ENCODE data around the gene CSNK1A1. TPM values are rescaled to one million over a fixed set of nuclear protein-coding genes. Genes with fewer than 3 reads are reported as not detected.
"Not testable (repeated sequence)": the region's sequence is repeated elsewhere in the genome, so short reads cannot be mapped to it uniquely, and the experiment has no call there.

The CSNK1A1 gene
- polyA plus RNA-seq, 1 experiment = 171 TPM

DNA sequence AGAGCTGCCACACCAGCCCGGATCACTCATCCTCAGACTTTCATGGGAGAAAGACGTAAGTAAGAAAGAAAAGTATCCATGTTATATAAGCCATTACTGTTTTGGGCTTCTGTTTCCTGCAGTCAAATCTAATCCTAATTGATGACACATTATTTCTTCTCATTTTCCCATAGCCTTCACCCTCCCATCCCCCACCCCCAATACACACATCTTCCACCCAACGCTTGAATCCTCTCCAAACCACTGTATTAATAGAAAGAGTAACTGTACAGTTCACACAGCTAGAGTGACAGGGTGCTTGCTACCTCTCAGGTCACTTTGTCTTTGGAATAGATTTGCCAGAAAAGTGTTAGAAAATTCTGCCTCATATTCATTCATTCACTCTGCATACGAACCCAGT is 102.8 kb downstream of the CSNK1A1 start:
- CTCF ChIA-PET = interaction anchor here (1.0 to 13.4 kb wide), 4 partner anchors 26 to 115 kb away, joined by 3 to 107 read pairs (median 5); partner anchors contain the start of gene CSNK1A1
- no peak for DNase-seq (ENCODE audit: low read depth)
- POLR2A ChIA-PET = no interaction called here
- H3K36me3 ChIP-seq (ENCODE audit: control insufficient read depth, insufficient read depth, low read length) = no peaks in the 10 kb centered on the region
- no peak overlapping the region for H3K4me3 ChIP-seq (ENCODE audit: low read depth, low read length)
- TF ChIP-seq, protein P1, sequence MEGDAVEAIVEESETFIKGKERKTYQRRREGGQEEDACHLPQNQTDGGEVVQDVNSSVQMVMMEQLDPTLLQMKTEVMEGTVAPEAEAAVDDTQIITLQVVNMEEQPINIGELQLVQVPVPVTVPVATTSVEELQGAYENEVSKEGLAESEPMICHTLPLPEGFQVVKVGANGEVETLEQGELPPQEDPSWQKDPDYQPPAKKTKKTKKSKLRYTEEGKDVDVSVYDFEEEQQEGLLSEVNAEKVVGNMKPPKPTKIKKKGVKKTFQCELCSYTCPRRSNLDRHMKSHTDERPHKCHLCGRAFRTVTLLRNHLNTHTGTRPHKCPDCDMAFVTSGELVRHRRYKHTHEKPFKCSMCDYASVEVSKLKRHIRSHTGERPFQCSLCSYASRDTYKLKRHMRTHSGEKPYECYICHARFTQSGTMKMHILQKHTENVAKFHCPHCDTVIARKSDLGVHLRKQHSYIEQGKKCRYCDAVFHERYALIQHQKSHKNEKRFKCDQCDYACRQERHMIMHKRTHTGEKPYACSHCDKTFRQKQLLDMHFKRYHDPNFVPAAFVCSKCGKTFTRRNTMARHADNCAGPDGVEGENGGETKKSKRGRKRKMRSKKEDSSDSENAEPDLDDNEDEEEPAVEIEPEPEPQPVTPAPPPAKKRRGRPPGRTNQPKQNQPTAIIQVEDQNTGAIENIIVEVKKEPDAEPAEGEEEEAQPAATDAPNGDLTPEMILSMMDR (IDR thresholded peaks at IDR 0.05; ENCODE audit: insufficient read depth, low read depth, low read length) = no peak
- H3K27me3 ChIP-seq (ENCODE audit: control insufficient read depth, insufficient read depth, low read length) = no peaks in the 10 kb centered on the region

DNA sequence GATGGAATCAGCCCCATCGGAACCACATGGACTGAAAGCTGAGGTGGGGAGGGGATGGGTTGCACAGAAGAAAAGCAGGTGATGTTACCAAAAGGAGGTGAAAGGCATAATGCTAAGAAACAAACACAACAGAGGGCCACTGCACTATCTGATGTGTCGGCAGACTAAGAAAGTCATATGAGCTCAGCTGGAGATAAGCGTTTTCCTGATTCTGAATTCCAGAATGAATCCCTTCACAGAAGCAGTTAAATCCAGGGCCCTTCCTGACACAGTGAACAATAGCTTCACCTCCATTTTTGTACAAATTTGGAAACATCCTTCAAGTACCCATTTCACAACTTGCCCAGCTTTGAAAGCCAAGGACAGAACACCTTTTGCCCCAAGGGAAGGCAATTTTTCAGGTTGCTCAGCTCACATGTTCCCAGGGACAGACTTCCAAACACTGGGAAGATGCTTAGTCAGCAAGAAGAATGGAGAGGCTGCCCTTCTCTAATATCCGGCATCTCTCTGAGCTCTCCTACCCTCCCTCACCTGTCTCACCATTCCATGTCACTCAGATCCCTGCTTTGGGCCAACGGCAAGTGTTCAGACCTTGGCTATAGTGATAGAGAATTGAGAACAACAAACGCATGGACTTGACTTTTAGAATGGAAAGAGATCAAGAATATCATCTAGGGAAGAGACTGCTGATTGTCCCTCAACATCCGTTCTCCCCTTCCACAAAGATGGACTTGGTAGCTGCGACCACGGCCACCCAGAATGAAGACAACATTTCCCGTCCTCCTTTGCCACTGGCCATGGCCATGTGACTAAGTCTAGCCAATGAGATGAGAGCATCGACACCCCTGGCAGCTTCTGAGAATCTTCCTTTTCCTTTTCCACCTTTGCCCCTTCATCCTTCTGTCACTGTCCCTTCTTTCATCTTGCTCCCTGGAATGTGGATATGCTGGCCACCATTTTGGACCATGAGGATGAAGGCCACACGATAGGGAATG is 103.6 kb downstream of the CSNK1A1 start:
- no peaks in the 10 kb centered on the region for H3K27me3 ChIP-seq (ENCODE audit: control insufficient read depth, insufficient read depth, low read length)

DNA sequence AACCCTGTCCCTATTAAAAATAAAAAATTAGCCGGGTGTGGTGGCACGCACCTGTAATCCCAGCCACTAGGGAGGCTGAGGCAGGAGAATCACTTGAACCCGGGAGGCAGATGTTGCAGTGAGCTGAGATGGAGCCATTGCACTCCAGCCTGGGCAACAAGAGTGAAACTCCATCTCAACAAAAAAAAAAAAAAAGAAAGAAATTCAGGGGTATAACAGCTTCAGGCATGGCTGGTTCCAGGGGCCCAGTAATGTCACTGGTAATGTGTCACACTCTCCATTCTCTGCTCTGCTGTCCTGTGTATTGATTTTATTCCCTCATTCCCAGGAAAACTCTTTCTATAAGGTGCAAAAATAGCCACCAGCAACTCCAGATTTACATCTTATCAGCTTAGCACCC is 104.4 kb downstream of the CSNK1A1 start:
- not testable (repeated sequence) for H3K4me3 ChIP-seq (ENCODE audit: low read depth, low read length); H3K27me3 ChIP-seq (ENCODE audit: control insufficient read depth, insufficient read depth, low read length); DNase-seq (ENCODE audit: low read depth); H3K36me3 ChIP-seq (ENCODE audit: control insufficient read depth, insufficient read depth, low read length)
- POLR2A ChIA-PET = interaction anchor here (1.2 kb wide), 1 partner anchor 39 kb away, joined by 9 read pairs; no protein-coding TSS in a partner anchor
- CTCF ChIA-PET = interaction anchor here (0.6 to 13.4 kb wide), 5 partner anchors 9 to 118 kb away, joined by 3 to 107 read pairs (median 18); partner anchors contain the start of gene CSNK1A1

More for the DNA sequence above, 103.6 kb downstream of the CSNK1A1 start:
- ChIA-PET POLR2A (no interaction called here), CTCF (interaction anchor here (0.6 to 13.4 kb wide), 6 partner anchors 8 to 117 kb away, joined by 3 to 107 read pairs (median 11); partner anchors contain the start of gene CSNK1A1)
- DNase-seq (ENCODE audit: low read depth) = no peak
- Histone ChIP-seq H3K4me3 (ENCODE audit: low read depth, low read length) (no peak overlapping the region), H3K36me3 (ENCODE audit: control insufficient read depth, insufficient read depth, low read length) (no peaks in the 10 kb centered on the region)
- TF ChIP-seq, protein P1 (IDR thresholded peaks at IDR 0.05; ENCODE audit: insufficient read depth, low read depth, low read length) = no peak

DNA sequence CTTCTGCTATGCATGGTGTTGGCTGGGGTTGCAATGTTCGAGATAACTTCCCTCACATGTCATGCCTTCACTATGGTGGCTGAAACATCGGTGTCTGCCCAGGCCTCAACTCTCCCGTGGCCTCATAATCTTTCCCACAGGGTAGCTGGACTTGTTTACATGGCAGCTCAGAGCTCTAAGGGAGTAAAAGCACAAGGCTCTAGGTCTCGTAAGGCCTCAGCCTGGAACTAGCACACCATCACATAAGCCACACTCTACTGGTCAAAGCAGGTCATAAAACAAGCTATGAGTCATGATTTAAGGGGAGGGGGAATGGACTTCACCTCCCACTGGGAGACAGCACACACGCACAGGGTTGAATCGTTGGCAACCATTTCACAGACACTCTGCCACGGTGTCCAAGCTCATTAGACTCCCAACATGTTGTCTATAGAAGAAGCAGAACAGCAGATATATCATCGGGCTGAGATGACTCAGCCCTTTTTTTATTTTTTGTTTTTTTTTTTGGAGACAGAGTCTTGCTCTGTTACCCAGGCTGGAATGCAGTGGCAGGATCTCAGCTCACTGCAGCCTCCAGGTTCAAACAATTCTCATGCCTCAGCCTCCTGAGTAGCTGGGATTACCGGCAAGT is 105.4 kb downstream of the CSNK1A1 start:
- TF ChIP-seq, protein P1 (IDR thresholded peaks at IDR 0.05; ENCODE audit: insufficient read depth, low read depth, low read length) = no peak
- ChIA-PET CTCF (interaction anchor here (0.6 to 13.4 kb wide), 15 partner anchors 37 to 178 kb away, joined by 3 to 107 read pairs (median 5); partner anchors contain the start of gene CSNK1A1), POLR2A (interaction anchor here (0.6 to 1.2 kb wide), 7 partner anchors 24 to 116 kb away, joined by 3 to 9 read pairs (median 4); partner anchors contain the start of gene CSNK1A1)
- peak; percentile 100 for DNase-seq (ENCODE audit: low read depth)
- Histone ChIP-seq H3K27me3 (ENCODE audit: control insufficient read depth, insufficient read depth, low read length) (no peaks in the 10 kb centered on the region), H3K36me3 (ENCODE audit: control insufficient read depth, insufficient read depth, low read length) (no peaks in the 10 kb centered on the region), H3K4me3 (ENCODE audit: low read depth, low read length) (no peak overlapping the region)

DNA sequence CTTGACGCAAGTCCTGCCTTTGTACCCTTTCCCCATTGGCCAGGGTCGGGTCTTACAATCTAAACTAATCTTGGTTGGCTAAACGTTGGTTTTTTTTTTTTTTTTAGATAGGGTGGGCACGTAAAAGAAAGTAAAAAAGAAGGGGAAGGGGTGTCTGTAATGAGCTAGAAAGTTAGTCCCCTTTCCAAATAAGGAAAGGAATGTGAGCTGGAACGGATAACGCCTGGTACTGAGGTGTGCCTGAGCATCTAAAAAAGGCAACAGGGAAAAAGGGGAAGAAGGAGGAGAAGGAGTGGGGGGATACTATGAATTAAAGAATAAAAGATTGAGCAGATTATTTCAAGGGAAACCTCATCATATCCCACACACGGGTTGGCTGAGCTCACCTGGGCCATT is 105.9 kb downstream of the CSNK1A1 start:
- ChIA-PET POLR2A (interaction anchor here (0.6 to 1.2 kb wide), 8 partner anchors 16 to 173 kb away, joined by 3 to 9 read pairs (median 4); partner anchors contain the start of gene CSNK1A1), CTCF (interaction anchor here (0.6 to 13.4 kb wide), 16 partner anchors 11 to 178 kb away, joined by 3 to 107 read pairs (median 6); partner anchors contain the start of gene CSNK1A1)
- no peak overlapping the region for H3K4me3 ChIP-seq (ENCODE audit: low read depth, low read length)
- TF ChIP-seq, protein P1 (IDR thresholded peaks at IDR 0.05; ENCODE audit: insufficient read depth, low read depth, low read length) = no peak
- H3K36me3 ChIP-seq (ENCODE audit: control insufficient read depth, insufficient read depth, low read length) = no peaks in the 10 kb centered on the region
- DNase-seq (ENCODE audit: low read depth) = no peak
- H3K27me3 ChIP-seq (ENCODE audit: control insufficient read depth, insufficient read depth, low read length) = no peaks in the 10 kb centered on the region

DNA sequence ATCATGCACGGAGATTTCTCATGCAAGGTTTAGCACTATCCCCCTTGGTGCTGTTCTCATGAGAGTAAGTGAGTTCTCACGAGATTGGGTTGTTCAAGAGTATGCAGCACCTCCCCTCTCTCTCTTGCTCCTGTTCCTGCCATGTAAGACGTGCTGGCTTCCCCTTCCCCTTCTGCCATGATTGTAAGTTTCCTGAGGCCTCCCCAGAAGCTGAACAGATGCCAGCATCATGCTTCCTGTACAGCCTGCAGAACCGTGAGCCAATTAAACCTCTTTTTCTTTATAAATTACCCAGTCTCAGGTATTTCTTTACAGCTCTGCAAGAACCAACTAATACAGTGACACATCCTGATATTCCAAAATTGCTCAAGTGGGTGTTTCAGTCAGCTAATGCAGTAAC is 106.8 kb downstream of the CSNK1A1 start:
- not testable (repeated sequence) for DNase-seq (ENCODE audit: low read depth); H3K4me3 ChIP-seq (ENCODE audit: low read depth, low read length); H3K27me3 ChIP-seq (ENCODE audit: control insufficient read depth, insufficient read depth, low read length); H3K36me3 ChIP-seq (ENCODE audit: control insufficient read depth, insufficient read depth, low read length)
- ChIA-PET POLR2A (interaction anchor here (0.7 kb wide), 1 partner anchor 8 kb away, joined by 7 read pairs; no protein-coding TSS in a partner anchor), CTCF (interaction anchor here (1.1 to 13.4 kb wide), 13 partner anchors 11 to 179 kb away, joined by 3 to 107 read pairs (median 8); partner anchors contain the start of gene CSNK1A1)
